Measurements from ENCODE around the gene PTPRH.
"Not testable (repeated sequence)": the region's sequence is repeated elsewhere in the genome, so short reads cannot be mapped to it uniquely, and the experiment has no call there.

The PTPRH gene

GRCh38 chr19:55156202-55157063 is 52.9 kb downstream of the PTPRH start:
- no peak for DNase-seq

- not testable (repeated sequence) for DNase-seq
Measured at GRCh38 chr19:55155784-55156183, 53.5 kb downstream of the PTPRH start.

GRCh38 chr19:55153652-55154264 is 55.5 kb downstream of the PTPRH start:
- DNase-seq = no peak

- DNase-seq = peak; percentile 53
Measured at GRCh38 chr19:55152017-55152416, 57.3 kb downstream of the PTPRH start.

GRCh38 chr19:55149078-55150003 is 60.0 kb downstream of the PTPRH start, which contains the start of gene TNNT1:
TNNT1 (minus strand) TSS chr19:55149206; CDS start chr19:55147157, 2,049 bp downstream.
- no peak for DNase-seq

GRCh38 chr19:55147545-55148251 is 61.6 kb downstream of the PTPRH start:
- no peak for DNase-seq

GRCh38 chr19:55146705-55147273 is 62.5 kb downstream of the PTPRH start:
- DNase-seq = no peak

GRCh38 chr19:55146078-55146704 is 63.1 kb downstream of the PTPRH start:
- peak; percentile 65 for DNase-seq

GRCh38 chr19:55145232-55145631 is 64.1 kb downstream of the PTPRH start:
- DNase-seq = peak; percentile 83

- no peak for DNase-seq
Measured at GRCh38 chr19:55141696-55142095, 67.6 kb downstream of the PTPRH start.

GRCh38 chr19:55137915-55138314 is 71.4 kb downstream of the PTPRH start:
- no peak for DNase-seq

GRCh38 chr19:55136399-55137102 is 72.8 kb downstream of the PTPRH start:
- no peak for DNase-seq

- DNase-seq = no peak
Measured at GRCh38 chr19:55134736-55135135, 74.6 kb downstream of the PTPRH start.

- DNase-seq = peak; percentile 97
Measured at GRCh38 chr19:55133639-55134444, 75.5 kb downstream of the PTPRH start.

GRCh38 chr19:55132453-55133129 is 76.7 kb downstream of the PTPRH start:
- DNase-seq = peak; percentile 43

GRCh38 chr19:55131421-55131820 is 77.9 kb downstream of the PTPRH start:
- no peak for DNase-seq
